ENCODE data around the gene CKLF. TPM values are rescaled to one million over a fixed set of nuclear protein-coding genes. Genes with fewer than 3 reads are reported as not detected.

Gene CKLF
- total RNA-seq, 1 experiment from 2014 or later, result 57.8 TPM

- BruUV-seq (replicated peaks), result no TSS peak
- Mint-ChIP-seq H3K4me1 (ENCODE audit: insufficient read depth, unreplicated experiment) (peaks cover 5% of the 10 kb centered on the region), H3K4me3 (ENCODE audit: unreplicated experiment) (no peak overlapping the region), H3K9me3 (ENCODE audit: unreplicated experiment) (no peaks in the 10 kb centered on the region), H3K36me3 (ENCODE audit: insufficient read depth, unreplicated experiment) (peaks cover 45% of the 10 kb centered on the region), H3K27ac (ENCODE audit: low read depth, unreplicated experiment) (no peak overlapping the region), H3K27me3 (ENCODE audit: insufficient read depth, unreplicated experiment) (no peaks in the 10 kb centered on the region)
- no peak for TF ChIP-seq CTCF (IDR thresholded peaks at IDR 0.05; ENCODE audit: unreplicated experiment)
- ChIA-PET CTCF (interaction anchor here (0.7 to 1.2 kb wide), 3 partner anchors 48 to 185 kb away, joined by 3 read pairs; no protein-coding TSS in a partner anchor), POLR2A (interaction anchor here (1.4 kb wide), 1 partner anchor 10 kb away, joined by 6 read pairs; the partner anchor contains the start of gene CKLF)
- intact Hi-C loops (cut with micrococcal nuclease), result no loop called here
- DNase-seq (ENCODE audit: unreplicated experiment), result no peak
Observed at GRCh38 chr16:66542396-66542795, 10.0 kb upstream of the CKLF start.

GRCh38 chr16:66543541-66543940, 8.8 kb upstream of the CKLF start:
- H3K9me3 Mint-ChIP-seq (ENCODE audit: unreplicated experiment), result no peaks in the 10 kb centered on the region
- H3K4me1 Mint-ChIP-seq (ENCODE audit: insufficient read depth, unreplicated experiment), result peaks cover 16% of the 10 kb centered on the region
- no TSS peak for BruUV-seq (replicated peaks)
- peaks cover 42% of the 10 kb centered on the region for H3K36me3 Mint-ChIP-seq (ENCODE audit: insufficient read depth, unreplicated experiment)
- no peak overlapping the region for H3K27ac Mint-ChIP-seq (ENCODE audit: low read depth, unreplicated experiment)
- no peak for DNase-seq (ENCODE audit: unreplicated experiment)
- ChIA-PET CTCF (interaction anchor here (0.8 to 1.8 kb wide), 3 partner anchors 11 to 74 kb away, joined by 3 to 8 read pairs (median 4); no protein-coding TSS in a partner anchor), POLR2A (no interaction called here)
- no peak for TF ChIP-seq CTCF (IDR thresholded peaks at IDR 0.05; ENCODE audit: unreplicated experiment)
- intact Hi-C loops (cut with micrococcal nuclease), result no loop called here
- no peaks in the 10 kb centered on the region for H3K27me3 Mint-ChIP-seq (ENCODE audit: insufficient read depth, unreplicated experiment)
- H3K4me3 Mint-ChIP-seq (ENCODE audit: unreplicated experiment), result no peak overlapping the region

GRCh38 chr16:66544016-66544757, 8.2 kb upstream of the CKLF start:
- no peak overlapping the region for H3K27ac Mint-ChIP-seq (ENCODE audit: low read depth, unreplicated experiment)
- H3K4me1 Mint-ChIP-seq (ENCODE audit: insufficient read depth, unreplicated experiment), result peaks cover 22% of the 10 kb centered on the region
- BruUV-seq (replicated peaks), result no TSS peak
- peaks cover 37% of the 10 kb centered on the region for H3K36me3 Mint-ChIP-seq (ENCODE audit: insufficient read depth, unreplicated experiment)
- intact Hi-C loops (cut with micrococcal nuclease), result no loop called here
- H3K27me3 Mint-ChIP-seq (ENCODE audit: insufficient read depth, unreplicated experiment), result no peaks in the 10 kb centered on the region
- H3K9me3 Mint-ChIP-seq (ENCODE audit: unreplicated experiment), result no peaks in the 10 kb centered on the region
- ChIA-PET CTCF (interaction anchor here (0.6 to 1.8 kb wide), 3 partner anchors 10 to 72 kb away, joined by 3 to 8 read pairs (median 3); no protein-coding TSS in a partner anchor), POLR2A (no interaction called here)
- no peak overlapping the region for H3K4me3 Mint-ChIP-seq (ENCODE audit: unreplicated experiment)
- no peak for DNase-seq (ENCODE audit: unreplicated experiment)
- TF ChIP-seq CTCF (IDR thresholded peaks at IDR 0.05; ENCODE audit: unreplicated experiment), result no peak

GRCh38 chr16:66547101-66547989, 5.0 kb upstream of the CKLF start:
- POLR2A ChIA-PET, result interaction anchor here (1.4 to 7.6 kb wide), 4 partner anchors 14 to 139 kb away, joined by 4 to 97 read pairs (median 35); no protein-coding TSS in a partner anchor
- H3K9me3 Mint-ChIP-seq (ENCODE audit: unreplicated experiment), result no peaks in the 10 kb centered on the region
- peaks cover 29% of the 10 kb centered on the region for H3K36me3 Mint-ChIP-seq (ENCODE audit: insufficient read depth, unreplicated experiment)
- DNase-seq (ENCODE audit: unreplicated experiment), result no peak
- no peak overlapping the region for H3K4me3 Mint-ChIP-seq (ENCODE audit: unreplicated experiment)
- no TSS peak for BruUV-seq (replicated peaks)
- peaks cover 24% of the 10 kb centered on the region for H3K4me1 Mint-ChIP-seq (ENCODE audit: insufficient read depth, unreplicated experiment)
- CTCF ChIA-PET, result interaction anchor here (1.0 to 1.3 kb wide), 4 partner anchors 16 to 140 kb away, joined by 3 to 8 read pairs (median 6); no protein-coding TSS in a partner anchor
- TF ChIP-seq CTCF (IDR thresholded peaks at IDR 0.05; ENCODE audit: unreplicated experiment), result no peak
- peak overlapping the region; percentile 57 for H3K27ac Mint-ChIP-seq (ENCODE audit: low read depth, unreplicated experiment)
- no peaks in the 10 kb centered on the region for H3K27me3 Mint-ChIP-seq (ENCODE audit: insufficient read depth, unreplicated experiment)
- intact Hi-C loops (cut with micrococcal nuclease), result no loop called here
